Occipital lobe (tissue), 2 donors: Measurements from ENCODE around the gene FYB1. TPM values are rescaled to one million over a fixed set of nuclear protein-coding genes. Genes with fewer than 3 reads are reported as not detected.
"Not testable (repeated sequence)": the region's sequence is repeated elsewhere in the genome, so short reads cannot be mapped to it uniquely, and the experiment has no call there.

Experiments
- DNase-seq: peaks from one replicate; lab custom pipeline; 2025; lab: John Stamatoyannopoulos, UW
- total RNA-seq: library from RNA; depleted of rRNA; stranded (reverse); fragments of >200 nt; gene quantifications from one replicate; pipeline ENCODE4 v1.2.3, GENCODE V29; 2014

FYB1 gene
- total RNA-seq, 1 donor from 2014 or later = 1.4 TPM

- DNase-seq = no peak
Observed at GRCh38 chr5:39187831-39188731, 31.3 kb downstream of the FYB1 start.

GRCh38 chr5:39186722-39187539, 32.4 kb downstream of the FYB1 start:
- no peak for DNase-seq

- DNase-seq = no peak
Observed at GRCh38 chr5:39186289-39186688, 33.1 kb downstream of the FYB1 start.

- DNase-seq = no peak
Observed at GRCh38 chr5:39185761-39186160, 33.6 kb downstream of the FYB1 start.

GRCh38 chr5:39179561-39179960, 39.8 kb downstream of the FYB1 start:
- DNase-seq = not testable (repeated sequence)

DNA sequence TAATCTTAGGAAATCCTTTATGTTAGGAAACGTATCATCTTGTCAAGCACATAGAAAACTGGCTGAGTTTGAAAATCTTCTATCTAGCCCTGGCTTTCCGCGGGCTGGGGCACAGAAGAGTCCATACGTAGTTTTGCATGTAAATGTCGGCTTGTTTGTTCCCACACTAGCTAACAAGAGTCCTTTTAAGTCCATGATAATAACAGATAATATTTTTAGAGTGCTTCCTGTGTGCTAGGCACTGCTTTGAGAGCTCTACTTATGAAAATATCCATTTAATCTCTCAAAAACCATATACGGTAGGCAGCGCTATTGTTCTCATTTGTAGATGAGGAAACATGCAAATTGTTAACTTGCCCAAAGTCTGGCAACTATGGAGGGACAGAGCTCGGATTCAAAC, 40.5 kb downstream of the FYB1 start:
- no peak for DNase-seq

GRCh38 chr5:39178171-39178570, 41.2 kb downstream of the FYB1 start:
- DNase-seq = no peak

GRCh38 chr5:39177631-39177964, 41.8 kb downstream of the FYB1 start:
- DNase-seq = no peak

DNA sequence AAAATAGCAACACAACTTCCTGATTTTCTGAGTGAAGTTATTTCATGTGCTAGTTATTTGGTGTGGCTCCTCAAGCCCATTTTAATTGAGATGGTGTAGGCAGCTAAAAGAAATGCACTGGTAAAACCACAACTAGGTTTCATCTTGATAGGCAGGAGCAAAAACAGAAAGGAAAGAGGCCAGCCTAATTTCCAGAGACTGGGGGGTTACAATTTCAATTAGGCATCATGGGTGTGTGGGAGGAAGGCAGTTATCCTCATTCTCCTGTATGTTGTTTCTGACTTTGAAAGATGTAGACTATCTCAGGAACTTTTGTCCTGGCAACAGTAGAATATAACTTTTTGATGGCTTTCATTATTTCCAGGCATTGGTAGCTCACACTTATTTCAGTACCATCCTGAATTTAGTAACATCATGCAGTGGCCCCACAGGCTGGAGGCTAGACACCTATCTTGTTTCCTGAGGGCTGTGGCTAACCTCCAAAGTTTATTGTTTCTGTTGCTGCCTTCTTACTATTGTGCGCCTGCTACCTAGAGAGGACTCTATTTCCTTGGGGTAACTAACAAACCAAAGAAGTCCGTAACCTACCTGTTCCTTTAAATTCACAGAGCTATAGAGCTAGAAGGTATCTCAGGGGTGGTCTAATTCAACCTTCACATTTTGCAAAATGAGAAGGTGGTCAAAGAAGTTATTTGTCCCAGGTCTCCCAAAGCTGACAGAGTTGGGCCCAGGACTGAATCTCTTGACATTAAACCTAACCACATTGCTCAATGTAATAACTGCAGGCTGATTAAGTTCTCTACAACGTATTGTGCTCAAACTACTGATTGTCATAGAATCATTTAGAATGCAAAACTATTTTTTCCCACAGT, 42.4 kb downstream of the FYB1 start:
- DNase-seq = no peak

DNA sequence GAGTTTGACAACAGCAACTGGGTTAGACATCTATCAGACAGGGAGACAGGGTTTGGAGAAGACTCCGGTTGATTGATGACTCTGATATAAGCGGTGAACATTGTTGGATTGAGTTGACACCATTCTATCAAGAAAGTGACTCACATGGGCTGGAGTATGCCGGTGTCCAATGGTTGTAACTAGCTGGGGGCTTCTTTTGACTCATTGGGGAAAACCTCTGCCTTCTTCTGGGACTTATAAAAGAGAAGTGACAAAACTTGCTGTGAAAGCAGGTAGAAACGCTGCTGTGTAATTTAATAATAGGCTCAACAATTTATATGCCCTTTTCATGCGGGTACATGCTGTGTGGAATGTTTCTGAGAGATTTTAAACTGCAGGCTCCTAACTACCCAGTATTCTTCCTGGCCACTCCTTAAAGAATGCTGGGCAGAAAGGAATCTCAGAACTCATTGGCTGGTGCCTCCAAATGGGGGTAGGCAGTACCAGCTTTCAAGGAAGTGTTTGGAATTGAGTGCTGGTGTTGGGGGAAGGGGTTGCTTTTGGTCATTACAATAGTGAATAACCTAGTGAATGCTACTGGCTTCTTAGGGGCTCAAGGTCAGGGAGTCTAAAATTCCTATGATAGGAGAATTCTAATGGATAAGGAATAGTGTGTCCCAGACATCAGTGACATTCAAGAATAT, 43.9 kb downstream of the FYB1 start:
- DNase-seq = no peak

- no peak for DNase-seq
Observed at GRCh38 chr5:39173069-39173468, 46.3 kb downstream of the FYB1 start.

GRCh38 chr5:39172593-39172992, 46.8 kb downstream of the FYB1 start:
- no peak for DNase-seq

DNA sequence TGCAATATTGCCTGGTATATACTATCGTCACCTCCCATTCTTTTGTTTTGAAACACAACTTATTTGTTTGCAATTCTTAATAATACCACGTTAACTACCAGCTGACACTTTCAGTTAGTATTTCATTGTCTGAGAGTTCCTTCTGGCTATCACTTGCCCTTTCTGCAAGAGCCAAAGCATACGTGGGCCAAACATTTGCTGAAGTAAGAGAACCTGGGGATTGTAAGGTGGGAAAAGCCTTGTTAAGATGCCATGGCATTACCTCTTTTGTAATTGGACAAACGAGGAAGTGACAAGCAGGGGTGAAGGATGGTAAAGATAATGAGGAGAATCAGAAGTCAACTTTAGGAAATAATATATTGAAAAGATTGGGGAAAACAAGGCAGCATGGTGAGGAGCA, 47.7 kb downstream of the FYB1 start:
- DNase-seq = no peak

GRCh38 chr5:39169081-39169480, 50.3 kb downstream of the FYB1 start:
- DNase-seq = no peak

GRCh38 chr5:39167972-39168342, 51.4 kb downstream of the FYB1 start:
- no peak for DNase-seq

DNA sequence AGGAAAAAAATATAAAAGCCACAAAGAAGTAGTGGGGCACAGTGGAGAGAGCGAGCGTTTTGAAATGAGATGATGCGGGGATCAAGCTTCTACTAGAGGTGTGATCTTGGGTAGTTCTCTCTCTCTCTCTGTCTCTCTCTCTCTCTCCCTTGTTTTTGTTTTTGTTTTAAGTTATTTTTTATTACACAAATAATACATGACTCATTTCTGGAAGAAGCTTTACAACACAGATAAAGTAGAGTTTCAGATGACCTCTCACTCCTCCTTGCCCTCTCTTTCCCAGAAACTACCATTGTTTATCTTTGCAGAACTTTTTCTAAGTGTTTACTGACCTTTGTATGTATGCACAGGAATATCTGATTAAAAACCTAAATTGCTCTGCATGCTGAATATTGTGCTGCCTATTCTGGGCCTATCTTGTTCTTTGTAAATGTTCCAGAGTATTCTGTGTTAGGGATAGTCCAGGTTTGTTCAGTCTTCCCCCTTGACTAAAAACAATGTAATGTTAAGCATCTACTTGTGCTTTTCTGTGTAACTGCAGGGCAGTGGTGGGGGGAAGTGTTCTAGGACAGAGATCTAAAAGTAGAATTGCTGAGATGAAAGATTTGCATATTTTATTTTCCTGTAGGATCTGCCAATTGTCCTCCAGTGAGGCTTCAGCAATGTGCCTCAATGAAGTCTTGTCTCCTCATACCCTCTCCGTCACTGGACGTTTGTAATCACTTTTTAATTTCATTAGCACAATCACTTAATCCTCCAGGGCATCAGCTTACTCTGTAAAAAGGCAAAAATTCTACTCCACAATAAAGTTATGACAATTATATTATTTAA, 52.0 kb downstream of the FYB1 start:
- no peak for DNase-seq

DNA sequence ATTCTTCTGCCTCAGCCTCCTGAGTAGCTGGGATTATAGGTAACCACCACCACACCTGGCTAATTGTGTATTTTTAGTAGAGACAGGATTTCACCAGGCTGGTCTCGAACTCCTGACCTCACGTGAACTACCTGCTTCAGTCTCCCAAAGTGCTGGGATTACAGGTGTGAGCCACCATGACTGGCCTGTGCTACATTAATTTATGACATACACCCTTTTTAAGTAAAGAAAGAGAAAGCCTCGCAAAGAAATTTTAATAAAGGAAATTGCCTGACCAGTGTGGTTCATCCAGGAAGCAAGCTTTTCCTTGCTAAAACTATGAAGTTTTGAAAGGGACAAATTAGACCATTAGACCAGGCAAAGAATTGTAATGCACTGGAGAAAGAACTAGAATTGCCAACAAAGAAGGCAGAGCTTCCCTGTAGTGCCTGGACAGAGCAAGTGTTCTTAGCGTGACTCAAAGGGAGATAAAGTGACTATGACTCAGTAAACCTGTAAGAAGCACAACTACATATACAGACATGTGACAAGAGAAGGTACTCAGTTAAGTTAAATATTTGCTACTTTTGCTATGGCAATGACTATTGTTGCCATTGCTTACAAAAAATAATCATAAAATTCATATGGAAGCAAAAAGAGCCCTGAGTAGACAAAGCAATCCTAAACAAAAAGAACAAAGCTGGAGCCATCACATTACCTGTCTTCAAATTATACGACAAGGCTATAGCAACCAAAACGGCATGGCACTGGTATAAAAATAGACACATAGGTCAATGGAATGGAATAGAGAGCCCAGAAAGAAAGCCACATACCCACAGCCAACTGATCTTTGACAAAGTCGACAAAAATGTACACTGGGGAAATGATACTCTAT, 54.6 kb downstream of the FYB1 start:
- DNase-seq = no peak

DNA sequence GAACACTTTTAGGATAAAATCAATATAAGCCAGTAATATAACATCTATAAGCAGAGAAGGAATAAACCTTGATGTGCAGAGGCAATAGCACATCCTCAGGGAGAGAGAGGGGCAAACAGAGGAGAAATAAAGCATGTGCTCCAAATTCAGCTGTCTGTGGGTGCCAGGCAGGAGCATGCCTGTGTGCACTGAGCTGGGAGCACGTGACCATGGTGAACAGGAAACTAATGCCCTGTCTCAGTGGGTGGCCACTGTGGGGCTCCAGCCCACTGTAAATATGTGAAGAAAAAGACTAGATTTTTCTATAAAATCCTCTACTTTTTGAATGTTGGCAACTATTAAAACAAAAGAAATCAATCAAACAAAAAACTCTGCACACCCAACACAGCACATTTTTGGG, 55.3 kb downstream of the FYB1 start:
- DNase-seq = no peak

DNA sequence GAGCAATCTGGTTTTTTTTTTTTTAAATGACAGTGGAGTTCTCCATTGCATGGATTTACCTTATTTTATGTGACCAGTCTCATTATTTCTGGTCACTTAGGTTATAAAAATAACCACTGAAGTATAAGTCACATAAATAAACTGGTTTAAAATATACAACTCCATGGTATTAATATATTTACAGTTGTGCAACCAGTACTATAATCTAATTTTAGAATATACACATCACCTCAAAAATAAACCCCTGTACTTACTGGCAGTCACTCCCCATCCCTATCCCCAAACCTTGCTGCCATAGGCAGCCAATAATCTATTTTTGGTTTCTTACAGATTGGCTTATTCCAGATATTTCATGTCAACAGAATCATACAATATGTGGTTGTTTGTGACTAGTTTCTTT, 57.8 kb downstream of the FYB1 start:
- no peak for DNase-seq
